CD4-positive, alpha-beta T cell treated with Interleukin-10 for 1 hour (primary cell): ENCODE measurements around the gene NUDT21.
"Not testable (repeated sequence)": the region's sequence is repeated elsewhere in the genome, so short reads cannot be mapped to it uniquely, and the experiment has no call there.

Source experiments
- DNase-seq: peaks from one replicate; pipeline ENCODE4 v3.0.0-alpha.2; 2020

The NUDT21 gene

DNA sequence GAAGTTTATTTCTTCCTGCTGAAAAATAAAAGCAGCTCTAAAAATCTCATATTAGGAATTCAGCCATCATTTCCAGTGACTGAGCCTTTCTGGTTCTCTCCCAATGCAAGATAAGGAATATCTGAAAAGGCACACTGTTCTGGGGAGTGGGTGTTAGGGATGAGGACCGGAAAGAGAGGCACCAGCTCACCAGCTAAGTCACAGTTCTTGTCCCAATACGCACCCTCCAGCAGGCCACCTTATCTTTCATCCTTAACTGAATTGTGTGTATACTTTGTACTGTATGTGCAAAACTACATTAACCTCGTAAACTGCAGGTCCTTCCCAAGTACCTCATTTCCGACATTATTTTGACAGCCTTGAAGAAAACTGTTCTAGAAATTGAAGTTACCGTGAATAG lies 36.8 kb downstream of the NUDT21 start:
- no peak for DNase-seq

DNA sequence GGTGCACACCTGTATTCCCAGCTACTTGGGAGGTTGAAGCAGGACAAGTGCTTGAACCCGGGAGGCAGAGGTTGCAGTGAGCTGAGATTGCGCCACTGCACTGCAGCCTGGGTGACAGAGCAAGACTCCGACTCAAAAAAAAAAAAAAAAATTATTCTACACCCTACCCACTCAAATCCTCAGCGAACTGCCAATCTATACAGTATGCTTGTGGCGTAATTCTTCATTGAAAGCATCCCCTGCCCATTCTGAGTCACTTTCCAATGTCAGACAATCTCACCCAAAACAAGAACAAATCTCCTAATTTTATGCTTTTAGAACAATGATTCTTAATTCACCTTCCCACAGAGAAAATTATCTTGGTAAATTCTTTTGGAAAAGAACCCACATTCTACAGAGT lies 37.8 kb downstream of the NUDT21 start:
- DNase-seq = no peak

DNA sequence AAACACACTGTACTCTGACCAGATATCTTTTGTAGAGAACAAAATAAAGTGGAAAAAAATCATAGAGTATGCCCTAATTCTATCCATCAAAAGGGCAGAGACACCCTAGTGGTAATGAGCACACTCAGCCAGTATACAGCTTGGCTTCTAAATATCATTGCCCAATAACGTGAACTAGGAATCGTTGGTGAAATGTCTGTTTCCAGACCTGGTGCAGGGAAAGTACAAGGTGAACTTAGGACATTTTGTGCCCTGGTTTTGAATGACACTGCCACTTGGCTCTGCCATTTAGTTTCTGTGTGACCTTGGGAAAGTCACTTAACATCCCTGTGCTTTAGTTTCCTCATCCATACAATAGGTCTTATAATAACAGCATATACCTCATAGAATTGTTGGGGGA lies 39.5 kb downstream of the NUDT21 start:
- no peak for DNase-seq

DNA sequence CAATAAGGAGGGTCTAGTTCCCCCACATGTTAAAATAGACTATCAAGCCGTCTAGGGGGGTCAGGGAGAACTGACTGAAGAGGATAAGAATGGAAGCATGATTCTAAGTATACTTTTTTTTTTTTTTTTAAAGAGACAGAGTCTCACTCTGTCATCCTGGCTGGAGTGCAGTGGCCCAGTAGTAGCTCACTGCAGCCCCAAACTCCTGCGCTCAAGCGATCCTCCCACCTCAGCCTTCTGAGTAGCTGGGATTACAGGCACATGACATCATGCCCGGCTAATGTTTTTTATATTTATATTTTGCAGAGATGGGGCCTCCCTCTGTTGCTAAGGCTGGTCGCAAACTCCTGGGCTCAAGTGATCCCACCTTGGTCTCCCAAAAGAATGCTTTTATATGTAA lies 40.0 kb downstream of the NUDT21 start:
- DNase-seq = no peak

DNA sequence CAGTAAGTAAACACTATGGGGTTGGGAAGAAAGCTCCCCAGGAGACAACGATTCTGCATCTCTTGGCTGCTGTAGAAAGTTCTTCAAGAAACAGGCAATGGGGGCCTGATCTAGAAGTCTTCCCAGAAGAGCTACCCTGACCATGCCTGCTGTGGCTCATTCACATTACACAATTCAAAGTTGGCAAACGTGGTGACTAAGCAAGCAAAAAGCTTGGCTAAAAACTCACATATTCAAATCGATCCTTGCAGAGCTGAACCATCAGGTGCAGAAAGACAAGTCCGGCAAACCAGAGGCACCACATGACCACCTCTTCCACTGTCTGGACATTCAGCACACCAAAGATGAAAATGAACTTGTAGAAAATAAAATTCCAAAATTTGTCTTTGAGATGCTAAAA lies 41.9 kb downstream of the NUDT21 start:
- no peak for DNase-seq

DNA sequence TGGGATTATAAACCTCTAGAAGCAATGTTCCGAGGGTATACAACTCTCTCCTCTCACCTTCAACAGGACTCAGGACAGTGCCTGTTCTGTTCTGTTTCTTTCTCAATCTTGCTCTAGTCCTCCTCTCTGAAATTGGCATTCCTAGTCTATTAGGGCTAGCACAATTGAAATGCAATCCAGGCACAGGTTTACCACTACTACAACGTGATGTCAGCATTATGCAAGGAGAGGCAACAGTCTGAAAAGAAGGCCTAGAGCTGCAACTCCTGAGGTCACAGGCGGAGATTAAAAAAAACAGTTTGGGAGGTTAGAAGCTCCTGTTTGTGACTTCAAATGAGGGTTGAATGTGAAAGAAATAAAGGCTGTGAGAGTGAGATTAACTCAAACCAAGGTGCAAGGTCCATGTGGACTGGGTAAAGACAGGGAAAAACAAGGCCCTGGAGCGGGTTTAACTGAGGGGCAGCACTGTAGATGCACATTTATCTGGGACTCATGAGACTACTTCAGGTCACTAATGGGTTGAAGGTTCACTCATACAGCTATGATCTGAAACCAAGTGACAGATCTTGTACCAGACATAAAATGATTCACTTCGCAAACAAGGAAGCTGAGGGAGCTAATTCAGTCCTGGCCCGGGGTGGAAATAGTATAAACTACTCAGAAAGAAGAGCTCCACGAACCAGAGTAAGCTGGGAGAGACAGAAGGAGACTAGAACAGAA lies 42.6 kb downstream of the NUDT21 start:
- no peak for DNase-seq

DNA sequence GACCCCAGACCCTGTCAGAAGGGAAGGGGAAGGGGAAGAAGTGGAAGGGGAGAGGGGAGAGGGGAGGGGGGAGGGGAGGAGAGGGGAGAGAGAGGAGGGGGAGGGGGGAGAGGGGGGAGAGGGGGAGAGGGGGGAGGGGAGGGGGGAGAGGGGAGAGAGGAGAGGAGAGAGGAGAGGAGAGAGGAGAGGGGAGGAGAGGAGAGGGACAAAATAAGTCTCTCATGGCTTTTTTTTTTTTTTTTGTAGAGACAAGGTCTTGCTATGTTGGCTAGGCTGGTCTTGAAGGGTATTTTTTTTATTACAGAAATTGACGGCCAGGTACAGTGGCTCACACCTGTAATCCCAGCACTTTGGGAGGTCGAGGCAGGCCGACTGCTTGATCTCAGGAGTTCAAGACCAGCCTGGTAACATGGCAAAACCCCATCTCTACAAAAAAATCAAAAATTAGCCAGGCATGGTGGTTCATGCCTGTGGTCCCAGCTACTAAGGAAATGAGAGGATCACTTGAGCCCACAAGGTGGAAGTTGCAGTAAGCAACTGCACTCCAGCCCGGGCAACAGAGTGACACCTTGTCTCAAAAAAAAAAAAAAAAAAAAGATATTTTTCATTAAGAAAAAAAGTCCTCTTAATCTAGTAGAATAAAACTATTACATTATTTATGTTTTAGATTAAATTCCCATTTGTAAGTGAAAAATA lies 45.0 kb downstream of the NUDT21 start:
- no peak for DNase-seq

DNA sequence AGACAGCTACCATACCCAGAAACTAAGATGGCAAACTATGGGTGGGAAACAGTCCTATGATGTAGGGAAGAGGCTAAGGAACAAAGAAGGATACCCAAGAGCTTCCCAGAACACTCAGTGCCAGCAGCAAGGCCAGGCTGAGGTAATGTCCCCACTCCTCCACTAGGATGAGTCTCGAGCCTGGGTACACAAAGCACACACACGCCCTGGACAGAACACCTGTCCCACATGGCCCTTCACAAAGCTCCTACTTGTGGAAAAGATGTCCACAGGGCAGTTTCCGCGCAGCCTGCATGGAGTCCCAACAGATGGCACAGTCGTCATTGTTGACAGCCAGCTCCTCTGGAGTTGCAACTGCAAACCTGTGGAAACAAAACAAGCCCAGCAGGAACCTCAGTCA lies 49.6 kb downstream of the NUDT21 start:
- DNase-seq = no peak

DNA sequence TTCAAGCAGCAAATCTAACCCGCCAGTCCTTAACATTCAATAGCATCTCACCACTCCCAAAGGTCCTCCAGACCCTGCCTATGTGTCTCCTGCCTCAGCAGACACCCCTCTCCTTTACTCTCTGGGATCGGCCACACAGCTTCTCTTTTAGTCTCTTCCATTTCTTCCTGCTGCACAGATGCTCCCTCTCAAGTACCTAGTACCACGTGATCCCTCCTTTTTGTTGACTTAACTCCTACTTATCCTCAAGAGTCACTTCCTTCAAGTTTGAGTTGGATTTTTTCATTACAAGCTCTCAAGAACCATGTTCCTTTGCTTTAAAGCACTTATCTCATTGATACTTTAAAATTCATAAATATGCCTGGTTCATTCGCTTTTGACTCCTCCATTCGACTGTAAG lies 50.7 kb downstream of the NUDT21 start:
- no peak for DNase-seq

DNA sequence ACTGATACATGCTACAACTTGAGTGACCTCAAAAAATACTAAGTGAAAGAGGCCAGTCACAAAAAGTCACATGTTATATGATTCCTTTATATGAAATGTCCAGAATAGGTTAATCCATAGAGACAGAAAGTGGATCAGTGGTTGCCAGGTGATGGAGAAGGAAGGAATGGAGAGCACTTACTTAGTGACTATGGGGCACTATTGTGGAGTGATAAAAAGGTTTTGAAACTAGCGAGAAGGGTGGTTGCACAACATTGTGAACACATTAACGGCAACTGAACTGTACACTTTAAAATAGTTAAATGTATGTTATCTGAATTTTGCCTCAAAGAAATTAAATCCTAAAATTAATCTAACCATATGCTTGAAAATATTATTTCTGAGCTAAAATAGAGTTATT lies 51.6 kb downstream of the NUDT21 start:
- DNase-seq = no peak

DNA sequence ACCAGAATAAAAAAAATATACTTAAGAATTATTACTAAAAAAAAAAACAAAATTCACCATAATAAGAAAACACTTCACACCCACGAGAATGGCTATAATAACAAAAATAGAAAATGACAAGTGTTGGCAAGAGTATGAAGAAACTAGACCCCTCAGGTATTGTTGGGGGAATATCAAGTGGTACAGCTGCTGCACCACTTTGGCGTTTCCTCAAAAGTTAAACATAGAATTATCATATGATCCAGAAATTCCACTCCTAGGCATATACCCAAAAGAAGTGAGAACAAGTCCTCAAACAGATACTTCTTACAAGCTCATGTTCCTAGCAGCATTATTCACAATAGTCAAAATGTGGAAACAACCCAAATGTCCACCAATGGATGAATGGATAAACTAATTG lies 52.1 kb downstream of the NUDT21 start:
- DNase-seq = no peak

DNA sequence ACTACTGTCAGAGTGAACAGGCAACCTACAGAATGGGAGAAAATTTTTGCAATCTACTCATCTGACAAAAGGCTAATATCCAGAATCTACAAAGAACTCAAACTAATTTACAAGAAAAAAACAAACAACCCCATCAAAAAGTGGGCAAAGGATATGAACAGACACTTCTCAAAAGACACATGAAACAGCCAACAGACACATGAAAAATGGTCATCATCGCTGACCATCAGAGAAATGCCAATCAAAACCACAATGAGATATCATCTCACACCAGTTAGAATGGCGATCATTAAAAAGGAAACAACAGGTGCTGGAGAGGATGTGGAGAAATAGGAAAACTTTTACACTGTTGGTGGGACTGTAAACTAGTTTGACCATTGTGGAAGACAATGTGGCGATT lies 54.4 kb downstream of the NUDT21 start:
- DNase-seq = not testable (repeated sequence)

DNA sequence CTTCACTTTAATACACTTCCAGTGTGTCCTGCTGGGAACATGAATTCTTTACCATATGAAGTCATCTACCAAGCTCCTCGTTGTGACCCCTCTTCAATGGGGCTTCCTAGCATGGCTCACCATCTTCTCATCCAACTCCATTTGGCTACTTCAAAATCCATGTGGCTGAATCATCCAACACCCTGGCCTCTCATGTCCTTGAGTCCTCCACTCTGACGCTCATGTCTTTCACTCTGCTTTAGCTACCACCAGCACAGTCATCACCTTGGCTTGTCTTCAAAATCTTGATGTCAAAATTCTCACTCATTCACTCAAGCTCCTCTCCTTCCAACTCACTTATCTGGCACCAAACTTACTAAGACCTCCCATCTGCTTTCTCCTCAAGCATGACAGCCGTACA lies 61.6 kb downstream of the NUDT21 start:
- no peak for DNase-seq

DNA sequence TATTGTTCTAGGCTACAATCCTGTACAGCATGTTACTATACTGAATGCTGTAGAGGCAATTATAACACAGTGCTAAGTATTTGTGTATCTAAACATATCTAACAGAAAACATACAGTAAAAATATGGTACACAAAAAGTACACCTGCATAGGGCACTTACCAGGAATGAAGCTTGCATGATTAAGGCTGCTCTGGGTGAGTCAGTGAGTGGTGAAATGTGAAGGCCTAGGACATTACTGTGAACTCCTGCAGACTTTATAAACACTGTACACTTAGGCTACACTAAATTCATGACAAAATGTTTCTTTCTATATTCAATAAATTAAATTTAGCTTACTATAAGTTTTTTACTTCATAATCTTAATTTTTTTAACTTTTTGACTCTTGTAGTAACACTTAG lies 62.9 kb downstream of the NUDT21 start:
- DNase-seq = no peak

DNA sequence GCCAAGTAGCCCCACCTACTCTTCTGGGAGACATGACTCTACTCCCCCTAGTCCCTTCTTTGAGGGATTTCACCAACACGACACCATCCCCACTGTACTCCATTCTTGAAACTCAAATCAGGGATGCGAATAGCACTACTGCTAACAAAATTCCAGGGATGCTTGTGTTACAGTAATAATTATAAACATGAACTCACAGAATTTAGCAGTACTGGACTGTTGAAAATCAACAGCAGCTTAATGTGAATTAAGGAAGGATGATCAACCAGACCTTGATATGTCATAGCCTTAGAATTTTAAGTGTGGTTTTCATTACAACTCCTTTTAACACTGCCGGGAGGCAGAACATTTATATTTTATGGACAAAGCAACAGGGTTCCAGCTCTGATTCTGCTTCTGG lies 63.7 kb downstream of the NUDT21 start:
- no peak for DNase-seq

DNA sequence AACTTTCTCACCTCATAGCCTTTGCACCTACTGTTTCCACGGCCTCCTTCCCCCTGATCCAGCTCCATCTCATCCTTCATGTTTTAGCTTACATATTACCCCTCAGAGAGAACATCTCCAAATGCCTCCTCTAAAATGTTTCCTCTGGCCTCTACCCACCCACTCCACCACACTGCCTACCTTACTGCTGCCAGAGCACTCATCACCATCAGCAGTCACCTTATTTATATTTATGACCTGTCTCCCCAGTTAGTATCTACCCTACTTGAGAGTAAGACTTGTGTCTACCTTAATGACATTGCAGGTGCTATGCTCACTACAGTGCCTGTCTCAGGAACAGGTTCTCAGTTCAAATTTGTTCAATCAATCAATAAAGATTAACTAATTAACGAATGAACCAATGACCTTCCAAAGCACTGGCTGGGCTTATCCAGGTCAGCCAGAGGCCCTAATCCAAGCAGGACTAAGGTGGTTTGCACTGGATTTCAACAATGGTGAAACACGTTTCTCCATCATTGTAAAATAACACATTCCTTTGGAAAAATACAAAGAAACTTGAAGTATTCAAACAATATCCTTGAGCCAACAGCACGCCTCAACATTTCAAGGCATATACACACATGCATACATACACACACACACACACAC lies 66.9 kb downstream of the NUDT21 start:
- DNase-seq = no peak

DNA sequence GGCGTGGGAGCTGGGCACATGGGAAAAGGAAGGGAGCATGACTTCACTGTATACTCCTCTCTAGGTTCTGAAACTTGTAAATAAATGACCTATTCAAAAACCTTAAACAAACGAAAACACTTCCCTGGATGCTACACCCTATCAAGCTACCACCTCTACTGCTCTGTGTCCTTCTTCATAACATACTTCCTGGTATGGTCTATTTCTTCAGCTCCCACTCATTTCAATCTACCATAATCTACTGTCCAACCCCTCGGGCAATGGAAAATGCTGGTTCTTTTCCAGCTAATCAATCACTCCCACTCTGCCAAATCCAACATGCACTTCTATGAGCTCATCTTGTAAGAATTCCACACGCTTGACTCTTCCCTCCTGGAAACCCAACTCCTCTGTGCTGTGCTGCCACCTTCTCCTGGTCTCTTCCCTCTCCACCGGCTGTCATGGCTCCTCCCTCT lies 68.2 kb downstream of the NUDT21 start:
- no peak for DNase-seq

DNA sequence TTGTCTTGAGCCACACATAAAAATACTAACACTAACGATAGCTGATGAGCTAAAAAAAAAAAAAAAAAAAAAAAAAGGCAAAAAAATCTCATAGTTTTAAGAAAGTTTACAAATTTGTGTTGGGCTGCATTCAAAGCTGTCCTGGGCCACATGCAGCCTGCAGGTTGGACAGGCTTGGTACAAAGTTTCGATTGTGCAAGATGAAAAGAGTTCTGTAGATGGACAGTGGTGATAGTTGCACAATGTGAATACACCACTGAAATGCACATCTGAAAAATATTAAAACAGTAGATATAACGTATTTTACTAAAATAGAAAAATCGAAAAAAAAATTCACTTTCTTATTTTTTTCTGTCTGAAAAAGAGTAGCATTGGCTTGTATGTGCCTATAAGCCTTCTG lies 68.7 kb downstream of the NUDT21 start:
- DNase-seq = no peak

DNA sequence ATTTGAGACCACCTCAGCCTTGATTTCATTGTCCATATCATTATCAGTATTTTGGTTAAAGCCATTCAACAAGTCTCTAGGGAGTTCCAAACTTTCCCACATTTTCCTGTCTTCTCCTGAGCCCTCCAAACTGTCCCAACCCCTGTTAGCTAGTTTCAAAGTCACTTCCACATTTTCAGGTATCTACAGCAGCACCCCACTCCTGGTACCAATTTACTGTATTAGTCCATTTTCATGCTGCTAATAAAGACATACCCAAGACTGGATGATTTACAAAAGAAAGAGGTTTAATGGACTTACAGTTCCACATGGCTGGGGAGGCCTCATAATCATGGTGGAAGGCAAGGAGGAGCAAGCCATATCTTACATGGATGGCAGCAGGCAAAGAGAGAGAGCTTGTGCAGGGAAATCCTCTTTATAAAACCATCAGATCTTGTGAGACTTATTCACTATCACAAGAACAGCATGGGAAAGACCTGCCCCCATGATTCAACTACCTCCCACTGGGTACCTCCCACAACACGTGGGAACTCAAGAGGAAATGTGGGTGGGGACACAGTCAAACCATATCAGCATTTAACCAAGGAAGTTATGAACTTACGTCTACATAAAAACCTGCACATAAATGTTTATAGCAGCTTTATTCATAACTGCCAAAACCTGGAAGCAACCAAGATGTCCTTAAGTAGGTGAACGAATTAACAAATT lies 70.2 kb downstream of the NUDT21 start:
- DNase-seq = not testable (repeated sequence)
